Gastrocnemius medialis (tissue), 4 donors: ENCODE results near the gene PHF23.
A peak's percentile ranks its signal among the peaks of the same experiment; 100 is the strongest.

ENCODE experiments used
- POLR2A ChIP-seq, 2 donors: fragments of 450-650 bp; IDR thresholded peaks; one replicate each; pipeline ENCODE4 v1.6.1; 2017; ENCODE audit warnings: antibody characterized with exemption in 2 of 2, mild to moderate bottlenecking in 2 of 2, moderate library complexity in 2 of 2
- TF ChIP-seq, protein P1 (sequence below), 5 experiments: fragments of 450-650 bp in 3 of 5; fragments of 200-600 bp in 2 of 5; sonication (generic) in 2 of 5; IDR thresholded peaks in 4 of 5; conservative IDR thresholded peaks in 1 of 5; 1 replicate in 4 of 5; 2 replicates in 1 of 5; pipeline ENCODE4 v1.5.1; 2016 to 2019; ENCODE audit warnings: antibody characterized with exemption in 5 of 5, mild to moderate bottlenecking in 3 of 5, moderate library complexity in 3 of 5

DNA sequence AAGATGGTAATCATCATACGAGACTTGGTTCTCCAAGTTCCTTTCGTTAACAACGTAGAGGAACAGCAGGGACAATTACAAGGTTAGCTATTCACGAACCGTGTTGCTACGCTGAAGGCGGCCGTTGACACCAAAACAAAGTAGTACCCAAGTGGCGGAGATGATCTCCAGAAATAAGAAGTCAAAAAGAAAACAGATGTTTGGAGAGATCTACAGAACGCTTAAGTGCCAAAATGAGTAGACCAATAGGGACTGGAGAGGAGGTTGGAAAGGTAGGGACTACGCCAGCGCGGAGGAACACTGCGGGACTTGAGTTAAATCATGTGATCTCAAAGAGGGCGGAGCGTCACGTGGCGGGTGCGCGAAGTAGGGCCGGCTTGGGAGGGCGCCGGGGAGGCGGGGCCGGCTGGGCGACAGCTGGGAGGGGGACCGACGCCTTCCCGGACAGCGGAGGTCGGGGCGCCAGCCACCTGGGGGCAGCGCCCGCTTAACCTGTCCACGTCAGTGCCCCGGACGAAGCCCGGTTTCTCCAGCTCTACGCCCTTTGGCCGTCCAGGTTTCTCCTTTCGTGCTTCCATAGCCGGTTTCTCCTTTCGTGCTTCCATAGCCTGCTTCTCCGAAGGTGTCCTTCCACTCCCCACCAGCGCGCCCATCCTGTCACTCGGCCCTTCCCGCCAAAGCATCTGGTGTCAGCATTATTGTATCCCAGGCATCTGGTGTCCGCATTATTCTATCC, 3.6 kb upstream of the PHF23 start:
- TF ChIP-seq, protein P1, sequence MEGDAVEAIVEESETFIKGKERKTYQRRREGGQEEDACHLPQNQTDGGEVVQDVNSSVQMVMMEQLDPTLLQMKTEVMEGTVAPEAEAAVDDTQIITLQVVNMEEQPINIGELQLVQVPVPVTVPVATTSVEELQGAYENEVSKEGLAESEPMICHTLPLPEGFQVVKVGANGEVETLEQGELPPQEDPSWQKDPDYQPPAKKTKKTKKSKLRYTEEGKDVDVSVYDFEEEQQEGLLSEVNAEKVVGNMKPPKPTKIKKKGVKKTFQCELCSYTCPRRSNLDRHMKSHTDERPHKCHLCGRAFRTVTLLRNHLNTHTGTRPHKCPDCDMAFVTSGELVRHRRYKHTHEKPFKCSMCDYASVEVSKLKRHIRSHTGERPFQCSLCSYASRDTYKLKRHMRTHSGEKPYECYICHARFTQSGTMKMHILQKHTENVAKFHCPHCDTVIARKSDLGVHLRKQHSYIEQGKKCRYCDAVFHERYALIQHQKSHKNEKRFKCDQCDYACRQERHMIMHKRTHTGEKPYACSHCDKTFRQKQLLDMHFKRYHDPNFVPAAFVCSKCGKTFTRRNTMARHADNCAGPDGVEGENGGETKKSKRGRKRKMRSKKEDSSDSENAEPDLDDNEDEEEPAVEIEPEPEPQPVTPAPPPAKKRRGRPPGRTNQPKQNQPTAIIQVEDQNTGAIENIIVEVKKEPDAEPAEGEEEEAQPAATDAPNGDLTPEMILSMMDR (IDR thresholded peaks at IDR 0.05 in 4 of 5, conservative IDR thresholded peaks at IDR 0.05 in 1 of 5) = peak in 3 of 5 experiments; percentile 15 to 27 (median 20)
- TF ChIP-seq POLR2A (IDR thresholded peaks at IDR 0.05) = peak; percentile 74 to 75
